T-helper 9 cell (primary cell): ENCODE measurements around the gene CFAP73.
A peak's percentile ranks its signal among the peaks of the same experiment; 100 is the strongest.
"Not testable (repeated sequence)": the region's sequence is repeated elsewhere in the genome, so short reads cannot be mapped to it uniquely, and the experiment has no call there.

ENCODE experiments used
- DNase-seq: peaks from one replicate; pipeline ENCODE4 v3.0.0-alpha.2; 2020

Gene CFAP73

DNA sequence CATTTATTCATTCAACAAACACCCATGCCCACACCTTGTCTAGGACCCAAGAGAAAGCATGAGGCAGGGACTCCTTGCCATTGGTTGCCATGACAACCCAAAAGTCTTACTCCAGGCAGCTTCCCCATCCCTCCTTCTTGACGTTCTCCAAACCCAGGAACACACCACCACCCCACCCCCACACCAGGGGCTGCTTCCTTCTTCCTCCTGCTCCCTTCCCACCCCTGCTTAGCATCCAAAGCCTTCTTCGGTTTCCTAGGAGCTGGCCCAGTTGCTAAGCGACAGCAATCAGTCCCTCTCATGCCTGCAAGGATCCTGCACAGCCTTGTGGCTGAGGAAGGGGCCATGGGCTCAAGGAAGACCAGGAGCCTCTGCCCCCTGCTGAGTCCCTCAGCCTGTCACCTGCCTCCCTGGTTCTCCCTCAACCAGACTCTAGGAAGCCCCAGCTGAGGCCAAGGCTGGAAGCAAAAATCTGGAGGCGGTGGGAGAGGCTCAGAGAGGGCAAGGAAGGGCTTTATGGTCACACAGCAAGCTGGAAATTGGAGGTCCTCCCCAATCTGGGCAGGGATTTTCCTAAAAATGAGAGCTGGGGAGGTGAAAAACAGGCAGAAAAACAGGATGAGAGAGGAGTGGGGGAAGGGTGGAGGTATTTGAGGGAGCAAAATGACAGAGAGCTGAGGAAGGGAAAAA lies 29.4 kb upstream of the CFAP73 start:
- DNase-seq, result no peak

DNA sequence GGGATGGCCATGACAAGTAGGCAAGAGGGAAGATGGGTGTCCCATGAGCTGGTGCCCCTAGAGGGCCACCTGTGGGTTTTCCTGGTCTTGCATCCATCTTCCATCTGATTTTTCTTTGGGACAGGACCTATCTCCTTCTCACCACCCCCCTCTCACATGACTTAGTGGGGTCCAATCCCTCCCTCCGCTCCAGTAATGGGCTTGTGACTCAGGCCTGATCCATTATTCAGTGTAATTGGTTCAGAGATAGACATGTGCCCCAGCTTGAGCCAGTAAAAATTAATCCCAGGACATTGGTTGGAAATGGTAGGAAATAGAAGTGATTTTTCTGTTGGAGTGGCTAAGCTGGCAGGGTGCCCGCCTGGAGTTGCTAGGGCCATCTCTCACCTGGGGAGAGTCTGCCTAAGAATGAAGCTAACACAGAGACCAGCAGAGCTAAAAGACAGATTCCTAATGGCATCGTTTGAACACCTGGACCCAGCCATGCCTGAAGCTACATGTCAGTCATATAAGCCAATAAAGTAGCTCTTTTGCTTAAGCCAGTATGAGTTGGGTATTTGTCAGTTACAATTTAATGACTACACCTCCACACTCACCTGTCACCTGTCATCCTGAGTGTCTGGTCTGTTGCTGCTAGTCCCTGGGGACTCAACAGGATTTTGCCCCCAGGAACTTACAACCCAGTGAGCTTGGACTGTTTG lies 28.7 kb upstream of the CFAP73 start:
- no peak for DNase-seq

DNA sequence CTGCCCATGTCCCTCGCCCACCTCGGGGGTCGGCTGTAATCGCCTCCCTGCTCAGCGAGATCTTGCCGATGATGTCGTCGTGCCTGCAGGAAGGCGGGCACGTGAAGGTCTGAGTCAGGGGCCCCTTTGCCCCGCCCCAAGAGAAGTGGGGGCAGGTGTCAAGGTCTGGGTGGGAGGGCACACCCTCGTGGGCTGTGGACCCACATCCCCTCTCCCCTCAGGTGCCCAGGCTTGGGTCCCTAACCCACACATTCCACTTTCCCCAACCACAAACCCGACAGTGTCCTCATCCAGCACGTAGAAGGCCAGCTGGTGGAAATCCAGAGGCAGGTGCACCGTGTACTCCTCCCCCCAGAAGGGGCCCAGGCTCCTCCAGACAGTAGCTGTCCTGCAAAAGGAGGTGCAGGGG lies 21.7 kb upstream of the CFAP73 start:
- DNase-seq, result no peak

DNA sequence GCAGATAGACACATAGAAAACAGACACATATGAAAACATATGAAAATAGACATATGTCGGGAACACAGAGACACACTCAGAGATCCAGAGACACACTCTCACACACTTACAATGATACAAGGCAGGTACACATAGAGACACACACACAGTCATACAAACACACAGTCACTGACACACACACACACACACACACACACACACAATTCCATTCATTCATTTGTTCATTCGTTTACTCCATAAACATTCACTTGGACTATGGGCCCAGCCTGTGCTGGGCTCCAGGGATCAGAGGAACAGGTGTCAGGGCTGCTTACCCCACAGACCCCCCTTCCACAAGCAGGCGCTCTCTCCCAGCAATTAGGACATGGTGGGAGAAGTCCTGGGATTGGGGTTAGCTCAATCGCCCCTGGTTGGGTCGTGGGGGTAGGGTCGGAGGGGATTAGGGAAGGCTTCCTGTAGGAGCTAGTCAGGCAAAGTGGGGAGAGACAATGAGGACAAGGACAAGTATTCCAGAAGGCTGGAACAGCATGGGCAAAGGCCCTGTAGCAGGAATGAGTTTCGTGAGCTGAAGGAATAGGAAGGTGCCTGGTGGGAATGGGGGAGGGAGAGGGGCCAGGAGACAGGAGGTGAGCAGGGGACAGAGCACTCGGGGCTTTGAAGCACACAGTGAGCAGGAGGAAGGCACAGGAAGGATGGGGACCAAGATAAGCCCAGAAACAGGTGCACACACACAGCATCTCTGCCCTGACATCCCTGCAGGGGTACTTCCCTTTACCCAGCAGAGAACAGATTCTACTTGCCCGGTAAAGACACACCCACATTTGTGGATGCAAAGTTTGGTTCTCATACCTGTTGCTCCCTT lies 20.5 kb upstream of the CFAP73 start:
- DNase-seq, result no peak

DNA sequence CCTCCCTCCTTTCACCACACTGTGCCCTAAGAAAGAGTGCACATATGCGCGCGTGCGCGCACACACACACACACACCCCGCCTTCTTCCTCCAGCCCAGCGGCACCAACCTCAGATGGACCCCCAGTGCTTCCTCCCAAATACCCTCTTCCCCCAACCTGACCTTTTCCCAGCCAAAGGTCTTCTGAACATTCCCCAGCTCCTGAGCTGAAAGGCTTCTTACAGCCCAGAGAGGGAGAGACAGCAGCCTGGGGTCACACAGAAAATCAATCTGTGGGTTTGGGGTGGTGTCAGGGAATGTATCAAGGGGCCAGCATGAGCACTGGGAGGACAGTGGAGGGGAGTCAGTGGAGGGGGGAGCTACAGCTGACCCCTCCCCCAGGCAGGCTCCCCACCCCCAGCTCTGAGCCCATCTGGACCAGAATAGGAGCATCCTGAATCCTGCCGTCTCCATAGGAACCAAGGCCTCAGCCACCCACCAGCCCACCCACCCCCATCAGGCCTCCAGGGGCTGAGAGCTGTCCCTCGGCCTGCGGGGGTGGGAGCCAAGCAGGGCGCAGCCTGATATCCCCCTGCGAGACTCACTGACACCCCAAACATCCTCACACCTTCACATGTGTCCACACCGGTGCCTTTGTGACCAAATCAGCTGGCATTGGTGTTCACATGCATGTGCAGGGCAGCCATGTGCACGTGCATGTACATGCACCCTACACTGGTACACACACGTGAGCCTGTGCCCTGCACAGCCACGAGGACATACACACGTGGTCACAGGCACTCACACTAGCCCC lies 19.7 kb upstream of the CFAP73 start:
- DNase-seq, result no peak

DNA sequence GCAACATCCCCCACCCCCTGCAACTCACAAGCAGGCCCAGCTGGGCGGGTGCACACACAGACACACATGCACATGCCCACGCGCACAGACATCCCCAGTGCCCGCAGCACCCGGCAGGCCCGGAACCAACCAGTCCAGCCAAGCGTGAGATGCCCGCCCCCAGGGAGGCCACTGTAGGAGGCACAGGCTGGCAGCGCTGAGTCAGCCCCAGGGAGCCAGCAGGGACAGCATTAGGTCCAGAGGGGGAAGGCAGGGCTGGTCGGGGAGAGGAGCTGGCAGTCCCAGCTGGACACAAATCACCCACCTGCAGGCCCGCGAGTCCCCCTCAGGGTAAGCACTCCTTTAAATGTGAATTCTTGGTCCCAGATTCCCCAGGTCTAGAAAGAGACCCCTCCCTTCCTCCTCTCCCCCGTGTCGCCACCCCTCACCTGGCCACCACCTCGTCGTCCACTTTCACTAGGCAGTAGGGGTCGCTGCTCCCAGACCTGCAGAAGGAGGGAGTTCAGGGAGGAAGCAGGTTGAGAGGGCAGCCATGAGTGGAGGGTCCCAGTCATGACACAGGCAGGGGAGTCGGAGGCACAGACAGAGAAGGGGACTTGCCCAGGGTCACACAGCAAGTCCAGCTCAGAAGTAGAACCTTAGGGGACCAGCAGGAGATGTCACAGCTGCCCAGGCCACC lies 18.9 kb upstream of the CFAP73 start:
- DNase-seq, result no peak

DNA sequence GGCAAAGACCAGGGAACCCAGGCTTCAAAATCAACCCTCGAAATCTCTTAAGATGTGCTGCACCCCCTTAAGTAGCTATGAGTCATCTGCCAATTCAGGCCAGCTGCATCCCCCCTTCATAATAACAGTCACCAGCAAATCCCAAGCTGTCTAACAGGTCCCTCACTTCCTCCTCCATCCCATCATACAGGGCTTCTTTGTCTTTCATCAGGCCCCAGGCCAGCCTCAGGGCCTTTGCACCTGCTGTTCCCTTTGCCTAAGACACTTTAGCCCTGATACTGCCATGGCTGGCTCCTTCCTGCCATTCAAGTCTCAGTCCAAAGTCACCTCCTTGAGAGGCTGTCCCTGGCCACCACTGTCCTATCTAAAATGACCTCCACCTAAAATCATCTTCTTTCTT lies 18.0 kb upstream of the CFAP73 start:
- no peak for DNase-seq

DNA sequence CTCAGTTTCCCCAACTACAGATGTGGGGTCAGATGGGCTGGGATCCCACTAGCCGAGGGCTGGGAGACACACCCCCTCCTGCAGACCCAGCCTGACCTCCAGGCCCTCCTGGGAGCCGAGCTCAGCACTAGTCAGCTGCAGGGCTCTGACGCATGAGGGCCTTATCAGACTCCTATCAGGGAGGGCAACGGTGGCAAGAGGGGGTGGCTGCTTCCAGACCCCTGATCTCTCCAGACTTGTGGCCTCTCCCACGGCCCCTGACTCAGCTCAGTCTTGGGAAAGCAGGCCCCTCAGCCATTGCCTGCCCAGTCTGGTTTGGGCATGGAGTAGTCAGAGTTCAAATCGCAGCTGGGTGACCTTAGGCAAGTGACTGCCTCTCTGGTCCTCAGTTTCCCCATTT lies 16.5 kb upstream of the CFAP73 start:
- DNase-seq, result no peak

DNA sequence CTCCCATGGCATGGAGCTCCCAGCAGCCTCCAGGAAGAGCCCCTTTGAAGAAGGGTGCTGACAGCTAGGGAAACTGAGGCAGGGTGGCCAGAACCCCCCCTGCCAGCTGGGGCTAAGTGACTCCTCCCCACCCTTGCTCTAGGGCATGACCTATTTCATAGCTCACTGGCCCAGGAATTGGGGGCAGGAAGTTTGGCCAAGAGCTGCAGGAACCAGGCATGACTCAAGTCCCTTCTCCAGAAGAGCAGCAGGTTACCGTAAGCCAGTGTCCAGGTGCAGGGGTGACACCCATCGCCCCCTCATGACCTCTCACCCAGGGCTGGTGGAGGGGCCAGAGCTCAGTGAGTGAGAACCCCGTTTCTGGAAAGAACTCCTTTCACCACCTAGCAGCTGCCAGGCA lies 15.9 kb upstream of the CFAP73 start:
- DNase-seq, result no peak

DNA sequence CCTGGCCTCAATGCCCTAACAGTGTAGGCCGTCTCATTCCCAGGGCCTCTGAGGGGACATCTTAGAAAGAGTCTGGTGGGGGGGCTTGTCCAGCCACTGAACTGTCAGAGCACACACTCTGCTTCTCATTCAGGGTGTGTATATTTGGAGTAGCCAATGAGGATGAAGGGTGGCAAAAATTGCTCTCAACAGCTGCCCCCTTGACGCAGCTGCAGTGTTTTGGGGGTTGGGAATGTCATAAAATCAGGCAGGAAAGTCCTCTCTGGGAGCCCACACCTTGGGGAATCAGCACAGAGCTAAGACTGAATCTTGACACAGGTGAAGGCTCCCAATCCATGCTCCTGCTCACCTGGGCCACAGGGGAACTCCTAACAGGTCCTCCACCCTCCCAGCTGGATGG lies 15.5 kb upstream of the CFAP73 start:
- no peak for DNase-seq

DNA sequence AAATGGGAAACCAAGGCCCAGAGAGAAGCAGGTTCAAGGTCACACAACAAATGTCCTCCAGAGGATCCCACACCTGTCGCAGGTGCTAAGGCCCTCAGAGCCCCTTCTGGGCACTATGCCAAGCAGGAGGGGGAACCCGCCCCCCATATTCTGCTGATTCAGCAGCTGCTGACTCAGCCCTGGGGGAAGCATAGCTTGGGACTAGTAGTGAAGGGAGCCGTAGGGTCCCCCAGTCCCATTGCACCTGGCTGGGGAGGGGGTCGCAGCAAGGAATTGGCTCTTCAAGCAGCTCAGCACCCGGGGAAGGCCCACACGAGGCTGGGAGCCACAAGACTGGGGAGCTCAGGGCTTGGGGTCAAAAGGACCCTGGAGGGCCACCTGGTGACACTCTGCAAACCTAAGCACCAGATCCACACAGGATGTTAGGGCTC lies 15.0 kb upstream of the CFAP73 start:
- no peak for DNase-seq

DNA sequence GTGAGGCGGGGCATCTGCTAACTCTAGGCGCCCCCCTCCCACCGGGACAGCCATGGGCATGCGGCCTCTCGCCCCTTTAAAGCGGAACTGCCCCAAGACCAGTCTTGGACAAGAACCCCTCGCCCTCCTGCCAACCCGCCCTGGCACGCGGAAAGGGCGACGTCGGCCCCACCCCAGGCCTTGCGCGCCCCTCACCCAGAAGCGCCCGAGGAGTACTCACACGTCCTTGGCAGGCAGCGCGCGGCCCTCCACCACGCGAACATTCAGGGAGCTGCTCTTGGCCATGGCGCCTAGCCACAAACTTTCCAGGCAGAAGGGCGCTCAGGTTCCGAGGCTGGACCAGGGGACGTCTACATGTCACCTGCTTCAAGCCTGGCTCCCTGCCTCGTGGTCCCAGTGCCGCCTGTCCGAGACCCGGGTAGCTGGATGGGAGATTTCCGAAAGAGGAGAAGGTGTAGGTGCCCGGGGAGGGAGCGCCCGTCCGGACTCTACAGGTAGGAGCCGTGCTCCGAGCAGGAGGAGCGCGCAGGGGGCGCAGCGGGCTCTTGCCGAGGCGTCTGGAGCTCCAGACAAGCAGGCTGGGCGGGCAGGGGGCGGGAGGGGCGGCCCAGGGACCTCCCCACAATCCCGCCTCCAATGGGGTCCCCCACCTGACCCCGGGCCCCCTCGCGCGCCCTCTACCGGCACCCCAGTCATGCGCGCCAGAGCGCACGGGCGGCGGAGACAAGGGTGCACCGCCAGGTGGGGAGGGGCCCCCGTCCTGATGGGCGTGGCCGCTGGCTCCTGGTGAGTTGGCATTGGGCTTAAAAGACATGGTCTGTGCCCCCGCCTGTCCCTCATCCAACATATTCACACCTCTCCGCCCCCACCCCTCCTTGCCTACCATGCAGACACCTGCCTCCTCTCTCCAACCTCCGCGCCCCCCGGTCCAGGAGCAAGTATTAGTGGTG lies 14.1 kb upstream of the CFAP73 start, which contains the start of gene RASAL1:
RASAL1 (minus strand) TSS at position 584 of the 950 bp plus-strand sequence; CDS start at position 285, 299 bp downstream.
- DNase-seq, result peak; percentile 75

DNA sequence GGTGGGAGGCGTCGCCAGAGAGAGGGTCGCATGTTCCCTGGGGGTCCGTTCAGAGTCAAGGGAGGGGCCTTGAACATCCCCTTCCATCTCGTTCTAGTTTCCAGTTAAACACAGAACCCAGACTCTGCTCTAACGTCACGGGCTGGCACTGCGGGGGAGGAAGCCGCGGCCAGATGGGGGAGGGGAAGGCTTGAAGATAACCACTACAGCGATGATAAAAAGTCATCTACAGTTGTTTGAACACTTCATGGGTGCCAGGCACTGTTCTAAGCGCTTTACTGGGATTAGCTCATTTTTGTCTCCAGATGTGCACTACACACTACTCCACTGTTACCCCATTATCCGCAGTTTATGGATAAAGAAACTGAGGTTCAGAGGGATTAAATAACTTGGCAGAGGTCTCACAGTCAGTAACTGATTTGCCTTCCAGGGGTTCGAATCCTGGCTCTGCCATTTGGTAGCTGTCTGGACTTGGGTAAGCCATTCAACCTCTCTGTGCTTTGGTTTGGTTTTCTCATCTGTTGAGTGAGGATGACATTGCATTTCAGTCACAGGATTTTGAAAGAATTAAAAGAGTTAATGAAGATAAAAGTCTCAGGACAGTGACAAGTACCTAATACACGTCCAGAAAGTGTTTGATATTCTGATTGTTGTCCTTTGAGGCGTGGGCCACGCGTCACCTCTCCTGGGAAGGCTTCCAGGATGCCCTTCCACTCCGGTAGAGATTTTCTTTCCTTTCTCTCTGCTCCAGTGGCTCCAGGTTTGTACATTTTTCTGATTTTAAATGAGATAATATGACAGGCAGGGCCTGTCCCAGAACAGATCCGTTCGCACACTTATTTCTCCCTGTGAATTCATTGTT lies 13.2 kb upstream of the CFAP73 start:
- DNase-seq, result peak; percentile 41

DNA sequence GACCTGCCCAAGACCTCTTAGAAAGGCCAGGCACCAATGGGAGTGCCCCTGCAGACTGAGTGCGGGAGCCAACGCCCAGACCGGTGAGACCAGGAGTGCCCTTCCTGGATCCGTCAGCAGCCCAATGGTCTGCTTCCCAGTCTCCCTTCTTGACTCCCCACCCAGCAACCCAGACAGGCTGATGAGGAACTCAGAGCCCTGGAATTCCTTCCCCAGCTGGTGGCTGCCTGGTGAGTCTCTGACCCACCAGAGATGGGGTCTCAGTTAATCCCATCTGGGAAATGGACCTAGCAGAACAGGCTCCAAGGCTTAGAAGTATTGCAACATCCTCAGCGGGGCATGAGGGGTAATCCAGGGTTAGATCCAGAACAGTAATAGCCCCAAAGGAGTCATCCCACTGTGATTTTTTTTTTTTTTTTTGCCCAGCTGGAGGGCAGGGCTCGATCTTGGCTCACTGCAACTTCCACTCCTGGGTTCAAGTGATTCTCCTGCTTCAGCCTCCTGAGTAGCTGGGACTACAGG lies 12.5 kb upstream of the CFAP73 start:
- DNase-seq, result no peak

DNA sequence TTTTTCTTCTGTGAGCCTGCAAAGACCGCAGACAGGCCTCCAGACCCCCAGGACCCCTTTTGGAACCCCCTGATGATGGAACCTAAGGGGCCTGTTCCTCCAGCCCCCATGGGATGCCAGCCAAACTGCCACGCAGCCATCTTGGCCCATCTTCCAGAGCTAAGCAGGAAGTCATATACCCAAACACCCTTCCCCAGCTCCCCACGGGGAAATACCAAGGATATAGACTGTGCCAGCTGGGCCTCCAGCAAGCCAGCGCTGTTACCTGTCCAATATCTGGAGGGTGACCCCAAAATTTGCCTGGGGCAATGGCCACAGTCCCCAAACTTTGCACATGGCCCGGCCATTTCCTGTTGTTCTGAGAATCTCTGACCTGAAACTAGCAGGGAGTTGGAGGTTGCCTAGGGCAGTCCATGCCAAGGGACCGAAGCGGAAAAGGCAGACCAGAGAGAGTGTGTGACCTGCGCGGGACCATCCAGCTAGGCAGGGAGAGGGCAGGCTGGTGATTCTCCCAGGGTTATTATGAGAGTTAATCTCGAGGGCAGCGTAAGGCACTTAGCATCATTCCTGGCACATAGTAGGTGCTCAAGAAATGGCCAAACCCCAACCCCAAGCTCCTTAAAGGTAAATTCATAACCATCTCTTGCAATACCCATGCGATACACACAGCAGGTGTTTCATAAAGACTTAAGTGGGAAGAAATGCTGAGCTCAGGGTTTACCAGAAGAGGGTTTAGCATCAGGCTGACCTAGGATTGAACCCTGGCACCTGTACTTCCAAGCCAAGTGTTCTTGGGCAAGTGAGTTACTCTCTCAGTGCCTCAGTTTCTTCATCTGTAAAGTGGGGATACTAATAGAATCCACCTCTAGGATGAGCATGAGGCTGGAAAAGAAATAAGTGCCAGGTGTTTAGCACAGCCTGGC lies 11.4 kb upstream of the CFAP73 start:
- DNase-seq, result no peak

DNA sequence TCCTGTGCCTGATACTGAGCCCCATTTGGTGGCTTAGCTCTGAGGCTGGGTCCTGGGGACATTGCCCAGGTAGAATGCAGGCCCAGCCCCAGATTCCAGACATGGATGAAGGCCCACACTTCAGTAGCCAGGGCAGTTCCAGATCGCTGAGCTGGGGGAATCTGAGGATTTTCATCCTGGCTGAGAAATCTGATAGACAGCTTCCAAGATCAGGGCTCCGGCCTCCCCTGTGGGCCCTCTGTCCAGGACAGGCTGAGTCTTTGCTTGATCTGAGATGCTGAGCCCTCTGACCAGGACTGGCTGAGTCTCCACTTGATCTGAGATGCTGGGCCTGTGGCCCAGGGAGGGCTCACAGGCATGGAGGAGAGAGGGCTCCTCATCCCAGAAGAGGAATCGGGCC lies 10.7 kb upstream of the CFAP73 start:
- DNase-seq, result no peak

DNA sequence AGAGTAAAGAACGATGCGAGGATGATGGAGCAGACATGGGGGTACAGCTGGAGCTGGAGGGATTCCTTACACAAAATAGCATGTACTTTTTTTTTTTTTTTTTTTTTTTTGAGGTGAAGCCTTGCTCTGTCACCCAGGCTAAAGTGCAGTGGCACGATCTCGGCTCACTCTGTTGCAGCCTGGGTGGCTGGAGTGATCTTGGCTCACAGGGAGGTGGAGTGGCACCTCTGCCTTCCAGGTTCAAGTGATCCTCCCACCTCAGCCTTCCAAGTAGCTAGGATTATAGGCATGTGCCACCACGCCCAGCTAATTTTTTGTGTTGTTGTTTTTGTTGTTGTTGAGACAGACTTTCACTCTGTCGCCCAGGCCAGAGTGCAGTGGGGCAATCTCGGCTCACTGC lies 8.8 kb upstream of the CFAP73 start:
- DNase-seq, result no peak

DNA sequence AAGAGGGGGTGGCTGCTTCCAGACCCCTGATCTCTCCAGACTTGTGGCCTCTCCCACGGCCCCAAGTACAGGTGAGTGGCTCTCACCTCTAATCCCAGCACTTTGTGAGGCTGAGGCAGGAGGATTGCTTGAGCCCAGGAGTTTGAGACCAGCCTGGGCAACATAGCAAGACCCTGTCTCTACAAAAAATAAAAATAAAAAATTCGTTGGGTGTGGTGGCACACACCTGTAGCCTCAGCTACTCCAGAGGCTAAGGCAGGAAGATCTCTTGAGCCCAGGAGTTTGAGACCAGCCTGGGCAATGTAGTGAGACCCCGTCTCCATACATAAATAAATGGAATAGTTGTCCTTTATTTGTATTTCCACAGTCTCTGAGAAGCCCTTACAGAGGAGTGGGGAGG lies 7.8 kb upstream of the CFAP73 start:
- DNase-seq, result not testable (repeated sequence)
